GM21786 (cell line): Measurements from ENCODE around the gene RHBDL3.

Experiments
- ATAC-seq: cut with Tn5 transposase; IDR thresholded peaks from one replicate; pipeline ENCODE4 v1.9.1; 2021; ENCODE audit not compliant: unreplicated experiment

RHBDL3 gene

DNA sequence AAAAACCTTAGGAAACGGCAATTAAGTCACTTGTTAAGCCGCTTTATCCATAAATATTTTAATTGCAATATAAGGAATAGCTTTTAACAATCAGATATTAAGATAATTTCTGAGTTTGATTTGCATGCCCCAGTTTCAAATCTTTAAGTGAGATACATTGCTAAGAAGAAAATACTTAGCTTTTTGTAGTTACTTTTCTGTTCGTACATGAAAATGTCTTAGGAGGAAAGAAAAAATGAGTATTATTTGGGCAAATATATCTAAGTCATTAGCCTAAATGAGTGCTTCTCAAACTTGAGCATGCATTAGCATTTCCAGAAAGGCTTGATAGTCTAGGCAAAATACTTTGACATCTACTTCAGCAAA lies 90.7 kb downstream of the RHBDL3 start:
- no peak for ATAC-seq

DNA sequence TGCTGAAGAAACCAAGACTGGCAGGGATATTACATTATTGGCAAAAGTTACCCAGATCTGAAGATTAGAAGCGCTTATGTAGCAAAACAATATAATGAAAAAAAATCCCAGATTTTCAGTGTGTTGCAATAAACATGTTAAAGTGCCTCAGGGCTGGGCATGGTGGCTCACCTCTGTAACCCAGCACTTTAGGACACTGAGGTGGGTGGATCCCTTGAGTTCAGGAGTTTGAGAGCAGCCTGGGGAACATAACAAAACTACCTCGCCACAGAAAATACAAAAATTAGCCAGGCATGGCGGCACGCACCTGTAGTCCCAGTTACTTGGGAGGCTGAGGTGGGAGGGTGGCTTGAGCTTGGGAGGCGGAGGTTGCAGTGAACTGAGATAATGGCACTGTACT lies 91.1 kb downstream of the RHBDL3 start:
- no peak for ATAC-seq

- ATAC-seq = no peak
Observed at GRCh38 chr17:32357615-32358014, 92.0 kb downstream of the RHBDL3 start.

- ATAC-seq = no peak
Observed at GRCh38 chr17:32361270-32361669, 95.6 kb downstream of the RHBDL3 start.

DNA sequence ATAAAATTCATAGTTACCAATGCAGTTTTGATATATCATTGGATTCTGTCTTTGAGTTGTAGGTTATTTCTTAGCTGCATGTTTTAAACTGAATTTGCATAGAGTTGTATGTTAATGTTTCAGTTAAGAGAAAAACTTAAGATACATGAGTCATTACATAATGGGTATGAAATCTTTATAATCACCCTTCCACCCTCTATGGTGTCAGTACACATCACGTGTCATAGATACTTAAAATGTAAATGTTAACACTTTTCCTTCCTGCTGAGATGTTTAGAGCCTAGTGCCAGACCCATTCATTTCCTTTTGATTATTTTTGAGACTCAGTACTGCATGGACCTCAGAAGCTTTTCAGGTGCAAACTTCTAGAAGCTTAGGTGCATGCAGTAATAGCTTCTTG lies 104.8 kb downstream of the RHBDL3 start:
- no peak for ATAC-seq
